Measurements from ENCODE around the gene PCBD1. TPM values are rescaled to one million over a fixed set of nuclear protein-coding genes. Genes with fewer than 3 reads are reported as not detected.

Gene PCBD1
- total and polyA plus RNA-seq, 12 donors = 42.7 to 213 (median 137) TPM

DNA sequence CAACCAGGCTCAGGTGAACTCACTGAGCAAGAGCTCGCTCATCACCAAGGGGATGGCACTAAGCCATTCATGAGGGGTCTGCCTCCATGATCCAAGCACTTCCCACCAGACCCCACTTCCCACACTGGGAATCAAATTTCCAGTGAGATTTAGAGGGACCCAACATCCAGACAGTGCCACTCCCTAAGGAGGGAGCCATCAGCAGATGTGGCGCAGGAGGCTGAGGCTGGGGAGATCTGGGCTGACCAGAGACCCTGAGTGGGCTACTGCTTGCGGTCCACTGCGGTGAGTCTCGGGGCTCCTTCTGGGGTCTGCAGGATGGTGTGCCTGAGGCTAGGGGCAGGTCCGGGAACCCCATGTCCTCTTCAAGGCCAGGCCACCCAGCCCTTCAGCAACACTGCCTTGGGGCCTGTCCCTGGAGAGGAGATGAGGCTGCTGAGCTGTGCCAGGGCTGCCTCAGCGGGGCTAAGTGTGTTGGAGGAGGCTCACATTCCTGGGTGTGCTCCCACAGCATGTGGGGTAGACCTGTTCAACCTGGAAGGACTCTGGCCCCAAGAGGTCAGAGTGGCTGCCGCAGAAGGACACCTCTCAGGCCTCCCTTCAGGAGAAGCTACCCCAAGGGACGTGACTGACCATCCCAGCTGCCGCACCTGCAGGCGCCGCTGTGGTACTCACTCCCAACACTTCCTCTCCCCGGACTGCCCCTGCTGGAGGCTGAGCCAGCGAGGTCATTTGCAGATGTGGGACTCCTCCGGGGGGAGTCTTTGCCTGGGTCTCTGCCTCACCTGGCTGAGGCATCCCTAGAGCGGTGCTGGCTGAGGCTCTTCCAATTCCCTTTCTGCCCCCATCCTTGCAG, 22.3 kb upstream of the PCBD1 start:
- H3K36me3 ChIP-seq (replicated peaks in 1 of 2) = no peaks in the 10 kb centered on the region
- no peak overlapping the region for H3K27ac ChIP-seq
- DNase-seq = no peak
- TF ChIP-seq, protein P1, sequence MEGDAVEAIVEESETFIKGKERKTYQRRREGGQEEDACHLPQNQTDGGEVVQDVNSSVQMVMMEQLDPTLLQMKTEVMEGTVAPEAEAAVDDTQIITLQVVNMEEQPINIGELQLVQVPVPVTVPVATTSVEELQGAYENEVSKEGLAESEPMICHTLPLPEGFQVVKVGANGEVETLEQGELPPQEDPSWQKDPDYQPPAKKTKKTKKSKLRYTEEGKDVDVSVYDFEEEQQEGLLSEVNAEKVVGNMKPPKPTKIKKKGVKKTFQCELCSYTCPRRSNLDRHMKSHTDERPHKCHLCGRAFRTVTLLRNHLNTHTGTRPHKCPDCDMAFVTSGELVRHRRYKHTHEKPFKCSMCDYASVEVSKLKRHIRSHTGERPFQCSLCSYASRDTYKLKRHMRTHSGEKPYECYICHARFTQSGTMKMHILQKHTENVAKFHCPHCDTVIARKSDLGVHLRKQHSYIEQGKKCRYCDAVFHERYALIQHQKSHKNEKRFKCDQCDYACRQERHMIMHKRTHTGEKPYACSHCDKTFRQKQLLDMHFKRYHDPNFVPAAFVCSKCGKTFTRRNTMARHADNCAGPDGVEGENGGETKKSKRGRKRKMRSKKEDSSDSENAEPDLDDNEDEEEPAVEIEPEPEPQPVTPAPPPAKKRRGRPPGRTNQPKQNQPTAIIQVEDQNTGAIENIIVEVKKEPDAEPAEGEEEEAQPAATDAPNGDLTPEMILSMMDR (IDR thresholded peaks at IDR 0.05) = no peak
- TF ChIP-seq POLR2A (IDR thresholded peaks at IDR 0.05) = no peak
- no peaks in the 10 kb centered on the region for H3K4me1 ChIP-seq (replicated peaks in 1 of 2)
- intact Hi-C loops (cut with DNase I) = no loop called here
- no peak overlapping the region for H3K4me3 ChIP-seq
- 90 to 92% (median 92%) methylated on average over 6 to 16 of the region's 16 CpGs for WGBS, 4 donors
- no peaks in the 10 kb centered on the region for H3K27me3 ChIP-seq
- no peaks in the 10 kb centered on the region for H3K9me3 ChIP-seq (replicated peaks in 1 of 3)

DNA sequence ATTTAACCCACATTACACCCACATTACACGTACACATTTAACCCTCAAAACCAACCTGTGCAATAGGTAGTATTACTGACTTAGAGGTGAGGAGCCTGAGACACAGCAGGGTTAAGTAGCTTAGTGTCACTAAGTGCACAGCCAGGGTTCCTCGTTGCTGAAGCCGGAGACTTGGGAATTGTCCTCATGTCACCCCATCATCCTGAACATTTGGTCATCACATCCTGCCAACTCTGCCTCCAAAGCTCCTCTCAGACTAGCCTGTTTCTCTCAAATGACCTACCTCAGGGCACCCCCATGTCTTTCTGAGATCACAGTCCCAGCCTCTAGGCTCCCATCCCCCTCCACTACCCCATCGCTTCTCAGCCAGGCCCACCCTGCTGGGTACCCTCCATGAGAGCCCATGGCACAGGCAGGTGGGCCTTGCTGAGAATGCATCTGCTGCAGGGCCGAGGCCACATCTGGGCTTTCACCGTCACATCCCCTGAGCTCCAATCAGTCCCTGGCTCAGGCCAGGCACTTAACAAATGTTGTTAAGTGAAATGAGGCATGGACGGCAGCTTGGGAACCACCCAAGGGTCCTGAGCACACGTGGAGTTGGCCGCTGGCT, 21.1 kb upstream of the PCBD1 start:
- intact Hi-C loops (cut with DNase I) = no loop called here
- no peaks in the 10 kb centered on the region for H3K4me1 ChIP-seq (replicated peaks in 1 of 2)
- no peaks in the 10 kb centered on the region for H3K9me3 ChIP-seq (replicated peaks in 1 of 3)
- no peaks in the 10 kb centered on the region for H3K27me3 ChIP-seq
- TF ChIP-seq POLR2A (IDR thresholded peaks at IDR 0.05) = no peak
- TF ChIP-seq, protein P1 (IDR thresholded peaks at IDR 0.05) = no peak
- no peak overlapping the region for H3K4me3 ChIP-seq
- H3K36me3 ChIP-seq (replicated peaks in 1 of 2) = no peaks in the 10 kb centered on the region
- WGBS, 4 donors = 80 to 86% (median 84%) methylated on average over 6 to 9 of the region's 9 CpGs
- no peak overlapping the region for H3K27ac ChIP-seq
- DNase-seq = no peak

DNA sequence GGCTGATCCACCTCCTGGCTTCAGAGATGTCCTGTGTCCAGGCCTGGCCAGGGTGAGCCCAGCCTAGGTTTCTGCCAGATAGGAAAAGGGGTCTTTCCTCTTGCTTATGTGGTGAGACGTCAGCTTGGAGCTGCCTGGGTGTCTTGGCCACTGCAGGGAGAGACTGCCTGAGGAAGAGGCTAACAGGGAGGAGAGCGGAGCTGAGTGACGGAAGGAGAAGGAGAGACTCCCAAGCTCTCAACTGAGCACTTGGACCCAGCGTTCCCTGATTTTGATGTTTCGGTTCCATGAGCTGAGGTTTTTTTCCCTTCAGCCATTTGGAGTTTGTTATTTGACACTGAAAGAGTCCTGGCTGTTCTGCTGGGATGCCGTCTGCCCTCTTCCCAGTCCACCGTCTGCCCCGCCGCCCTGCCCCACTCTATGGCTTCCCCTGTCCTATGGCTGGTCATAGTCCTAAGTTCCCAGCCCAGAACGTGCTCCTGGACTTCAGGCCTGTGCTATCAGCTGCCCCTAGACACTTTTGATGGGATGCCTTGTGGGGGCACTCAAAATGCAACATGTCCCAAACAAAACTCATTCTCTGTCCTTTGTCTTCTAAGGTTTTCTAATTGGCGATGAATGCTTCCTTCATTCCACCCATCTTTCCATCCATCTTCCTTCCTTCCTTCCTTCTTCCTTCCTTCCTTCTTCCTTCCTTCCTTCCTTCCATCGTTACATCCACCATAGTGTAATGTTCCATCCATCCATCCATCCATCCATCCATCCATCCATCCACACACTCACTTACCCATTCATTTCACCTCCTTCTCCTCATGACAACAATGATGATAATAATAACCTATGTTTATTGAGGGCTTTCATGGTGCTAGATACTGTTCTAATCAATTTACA, 20.3 kb upstream of the PCBD1 start:
- 82 to 91% (median 87%) methylated on average over 12 of the region's 12 CpGs for WGBS, 4 donors
- Histone ChIP-seq H3K4me1 (replicated peaks in 1 of 2) (no peaks in the 10 kb centered on the region), H3K36me3 (replicated peaks in 1 of 2) (no peaks in the 10 kb centered on the region), H3K27ac (no peak overlapping the region), H3K4me3 (no peak overlapping the region), H3K27me3 (no peaks in the 10 kb centered on the region), H3K9me3 (replicated peaks in 1 of 3) (no peaks in the 10 kb centered on the region)
- DNase-seq = no peak
- TF ChIP-seq, protein P1 (IDR thresholded peaks at IDR 0.05) = no peak
- TF ChIP-seq POLR2A (IDR thresholded peaks at IDR 0.05) = no peak
- intact Hi-C loops (cut with DNase I) = no loop called here
